C1 segment of cervical spinal cord (tissue), 14 donors: Measurements from ENCODE around the gene LPAR5.
A peak's percentile ranks its signal among the peaks of the same experiment; 100 is the strongest.

Experiments
- DNase-seq, 14 donors: peaks; one replicate each; lab custom pipeline; 2025; lab: John Stamatoyannopoulos, UW

Gene LPAR5

GRCh38 chr12:6635856-6636531 lies at the start of gene LPAR5:
LPAR5 (minus strand) TSS chr12:6635959; CDS start chr12:6621248, 14,711 bp downstream.
- DNase-seq = peak in 3 of 14 donors; percentile 17 to 38 (median 22)

- DNase-seq = peak in 1 of 14 donors; percentile 17
Measured at GRCh38 chr12:6684609-6685008, 48.9 kb upstream of the LPAR5 start.

GRCh38 chr12:6676962-6677361 lies 41.2 kb upstream of the LPAR5 start:
- DNase-seq = no peak

GRCh38 chr12:6672143-6672542 lies 36.4 kb upstream of the LPAR5 start:
- DNase-seq = no peak

GRCh38 chr12:6667559-6668210 lies 31.9 kb upstream of the LPAR5 start:
- DNase-seq = no peak

- DNase-seq = no peak
Measured at GRCh38 chr12:6666211-6666610, 30.5 kb upstream of the LPAR5 start.

GRCh38 chr12:6664902-6665301 lies 29.1 kb upstream of the LPAR5 start:
- no peak for DNase-seq

- peak; percentile 49 to 99 (median 90) for DNase-seq
Measured at GRCh38 chr12:6662906-6663742, 27.4 kb upstream of the LPAR5 start, which contains the start of gene ING4. ING4 (minus strand) TSS chr12:6663119; CDS start chr12:6663101, 18 bp downstream.

- DNase-seq = no peak
Measured at GRCh38 chr12:6662602-6662905, 26.8 kb upstream of the LPAR5 start.

GRCh38 chr12:6653987-6654386 lies 18.2 kb upstream of the LPAR5 start:
- no peak for DNase-seq

- no peak for DNase-seq
Measured at GRCh38 chr12:6653342-6653741, 17.6 kb upstream of the LPAR5 start.

- DNase-seq = no peak
Measured at GRCh38 chr12:6652391-6652790, 16.6 kb upstream of the LPAR5 start.

GRCh38 chr12:6650832-6651231 lies 15.1 kb upstream of the LPAR5 start:
- DNase-seq = no peak

GRCh38 chr12:6647083-6647604 lies 11.4 kb upstream of the LPAR5 start, which contains the start of gene ACRBP:
ACRBP (minus strand) TSS chr12:6647432; CDS start chr12:6647366, 66 bp downstream.
- peak in 10 of 14 donors; percentile 40 to 83 (median 56) for DNase-seq

GRCh38 chr12:6646276-6647082 lies 10.7 kb upstream of the LPAR5 start:
- peak in 1 of 14 donors; percentile 72 for DNase-seq

GRCh38 chr12:6644903-6645302 lies 9.1 kb upstream of the LPAR5 start:
- peak in 4 of 14 donors; percentile 15 to 34 (median 29) for DNase-seq

- peak in 2 of 14 donors; percentile 23 to 32 for DNase-seq
Measured at GRCh38 chr12:6644257-6644596, 8.5 kb upstream of the LPAR5 start.

GRCh38 chr12:6643569-6644256 lies 8.0 kb upstream of the LPAR5 start:
- DNase-seq = peak in 2 of 14 donors; percentile 38 to 52

- DNase-seq = no peak
Measured at GRCh38 chr12:6641131-6641530, 5.4 kb upstream of the LPAR5 start.

- DNase-seq = no peak
Measured at GRCh38 chr12:6640497-6640896, 4.7 kb upstream of the LPAR5 start.
